NCI-H2107 (cell line): ENCODE measurements around the gene FAM120B.

Experiments
- DNase-seq: peaks from one replicate; lab custom pipeline; 2025; lab: John Stamatoyannopoulos, UW

FAM120B gene

DNA sequence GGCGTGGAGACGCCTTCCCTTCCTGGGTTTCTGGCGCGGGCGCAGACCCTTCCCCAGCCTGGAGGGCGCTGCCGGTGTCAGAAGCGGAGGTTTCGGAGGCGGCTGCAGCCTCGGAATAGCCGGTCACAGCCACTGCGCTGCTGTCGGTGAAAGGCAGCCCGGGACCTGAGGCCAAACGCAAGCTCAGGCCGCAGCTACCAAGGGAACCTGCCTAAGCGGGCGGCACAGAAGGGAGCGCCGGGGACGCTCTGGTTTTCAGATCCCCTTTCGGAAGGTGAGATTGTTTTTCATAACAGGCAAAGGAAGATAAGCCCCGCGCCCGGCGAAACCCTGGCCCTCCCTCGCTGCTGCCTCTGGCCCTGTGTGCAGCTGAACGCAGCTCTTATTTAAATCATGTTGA is 116.5 kb downstream of the FAM120B start:
- no peak for DNase-seq

DNA sequence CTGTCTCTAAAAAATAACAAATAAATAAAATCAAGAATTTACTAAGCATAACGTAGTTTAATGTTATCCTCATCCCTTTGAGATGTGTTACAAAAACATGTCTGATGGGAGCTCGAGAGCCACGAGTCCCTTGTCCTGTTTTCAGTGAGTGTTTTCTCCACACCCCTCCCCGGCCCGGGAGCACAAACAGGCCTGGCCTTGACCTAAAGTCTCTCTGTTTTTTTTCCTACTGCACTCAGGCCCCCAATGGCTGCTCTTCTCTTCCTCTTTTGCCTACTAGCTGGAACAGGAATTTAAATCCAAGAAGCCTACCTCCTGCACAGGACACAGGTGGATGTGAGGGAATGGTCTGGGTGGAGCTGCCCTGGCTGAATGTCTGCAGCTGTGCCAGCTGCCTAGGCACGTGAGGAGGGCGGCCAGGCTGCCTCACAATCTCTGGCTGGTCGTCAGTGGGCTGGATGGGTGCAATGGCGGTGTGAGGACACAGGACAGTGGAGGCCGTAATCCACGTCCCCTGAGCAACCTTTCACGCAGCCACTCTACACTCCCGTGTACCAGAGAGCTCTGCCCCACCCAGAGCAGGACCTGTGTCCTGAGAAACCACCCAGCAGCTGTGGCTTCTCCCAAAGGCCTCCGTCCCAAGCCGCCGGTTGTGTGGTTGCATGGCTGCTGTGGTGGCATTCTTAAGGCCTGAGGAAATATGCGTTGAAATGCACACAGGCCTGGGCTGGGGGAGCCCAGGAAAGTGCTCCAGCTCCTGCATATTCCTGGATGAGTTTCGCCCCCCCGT is 117.5 kb downstream of the FAM120B start:
- DNase-seq, result no peak

DNA sequence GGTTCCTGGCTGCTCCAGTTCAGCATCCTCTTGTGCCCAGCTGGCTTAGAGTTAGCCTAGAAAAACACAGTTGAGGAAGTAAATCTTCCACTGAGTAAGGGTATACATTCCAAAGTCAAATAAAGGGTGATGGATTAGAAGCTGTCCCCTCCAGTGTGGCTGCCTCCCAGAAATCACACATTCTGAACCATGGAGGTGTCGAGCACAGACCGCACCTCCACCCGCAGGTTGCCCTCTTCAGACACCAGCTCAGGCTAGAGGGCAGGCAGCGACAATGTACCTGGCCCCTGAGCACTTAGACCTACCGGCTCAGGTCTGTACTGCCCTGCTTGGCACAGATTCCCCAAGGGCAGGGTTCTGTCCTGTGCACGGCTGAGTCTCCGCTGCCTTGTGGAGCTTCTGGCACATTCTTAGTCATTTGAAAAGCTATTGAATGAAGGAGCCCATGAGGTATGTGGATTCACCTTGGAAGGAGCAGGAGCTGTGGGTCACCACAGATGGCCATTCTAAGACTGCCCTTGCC is 118.1 kb downstream of the FAM120B start:
- no peak for DNase-seq

DNA sequence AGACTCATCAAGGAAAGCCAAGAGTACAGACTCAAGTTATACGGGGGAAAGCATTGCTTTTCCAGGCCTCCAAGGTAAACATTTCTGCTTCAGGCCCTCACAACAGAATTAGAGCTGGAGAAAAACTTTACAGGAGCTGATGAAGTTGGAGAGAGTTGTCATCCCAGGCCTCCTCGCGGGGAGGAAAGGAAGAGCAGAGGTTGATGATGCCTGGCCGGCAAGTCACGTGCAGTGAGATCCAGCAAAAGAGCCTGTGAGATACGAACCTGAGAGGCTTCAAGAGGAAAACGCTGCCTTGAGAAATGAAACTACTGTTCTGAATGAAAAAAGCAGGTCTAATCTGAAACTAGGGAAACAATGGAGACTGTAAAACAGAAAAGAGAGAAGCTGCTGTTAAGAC is 122.9 kb downstream of the FAM120B start:
- DNase-seq, result no peak

DNA sequence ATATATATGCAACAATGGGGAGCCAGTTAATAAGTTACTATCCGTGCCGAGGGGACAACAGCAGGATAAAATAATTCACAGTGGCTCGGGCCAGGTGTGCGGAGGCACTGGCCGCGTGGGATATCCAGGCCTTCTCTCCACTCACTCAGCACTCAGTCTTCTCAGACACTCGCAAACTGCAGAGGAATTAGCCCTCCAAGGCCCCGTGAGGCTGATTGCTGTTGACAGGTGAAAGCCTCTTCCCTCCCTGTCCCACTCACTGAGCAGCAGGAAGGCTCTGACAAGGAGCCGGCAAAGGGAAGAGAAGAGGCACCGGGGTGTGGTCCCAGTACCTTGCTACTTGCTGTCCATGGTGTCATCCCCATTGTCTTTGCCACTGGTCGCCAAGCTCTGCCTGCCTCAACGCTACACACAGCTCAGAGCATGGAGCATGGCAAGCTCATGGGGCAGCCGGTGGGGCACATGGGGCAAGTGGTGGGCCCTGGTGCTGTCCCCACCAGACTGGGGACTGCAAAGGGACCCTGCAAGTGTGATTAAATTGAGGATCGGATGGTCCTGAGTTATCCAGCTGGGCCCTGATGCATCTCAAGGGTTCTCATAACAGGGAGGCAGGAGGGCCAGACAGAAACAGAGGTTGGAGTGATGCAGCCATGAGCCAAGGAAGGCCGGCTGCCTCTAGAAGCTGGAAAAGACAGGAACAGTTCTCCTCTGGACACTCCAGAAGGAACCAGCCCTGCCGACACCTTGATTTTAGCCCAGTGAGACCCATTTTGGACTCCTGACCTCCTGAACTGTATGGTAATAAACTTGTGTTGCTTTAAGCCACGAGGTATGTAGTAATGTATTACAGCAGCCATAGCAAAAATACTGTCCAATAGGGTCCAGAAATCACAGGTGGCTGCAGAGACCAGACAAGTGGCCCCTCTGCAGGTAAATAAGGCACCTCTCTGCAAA is 126.9 kb downstream of the FAM120B start:
- no peak for DNase-seq

DNA sequence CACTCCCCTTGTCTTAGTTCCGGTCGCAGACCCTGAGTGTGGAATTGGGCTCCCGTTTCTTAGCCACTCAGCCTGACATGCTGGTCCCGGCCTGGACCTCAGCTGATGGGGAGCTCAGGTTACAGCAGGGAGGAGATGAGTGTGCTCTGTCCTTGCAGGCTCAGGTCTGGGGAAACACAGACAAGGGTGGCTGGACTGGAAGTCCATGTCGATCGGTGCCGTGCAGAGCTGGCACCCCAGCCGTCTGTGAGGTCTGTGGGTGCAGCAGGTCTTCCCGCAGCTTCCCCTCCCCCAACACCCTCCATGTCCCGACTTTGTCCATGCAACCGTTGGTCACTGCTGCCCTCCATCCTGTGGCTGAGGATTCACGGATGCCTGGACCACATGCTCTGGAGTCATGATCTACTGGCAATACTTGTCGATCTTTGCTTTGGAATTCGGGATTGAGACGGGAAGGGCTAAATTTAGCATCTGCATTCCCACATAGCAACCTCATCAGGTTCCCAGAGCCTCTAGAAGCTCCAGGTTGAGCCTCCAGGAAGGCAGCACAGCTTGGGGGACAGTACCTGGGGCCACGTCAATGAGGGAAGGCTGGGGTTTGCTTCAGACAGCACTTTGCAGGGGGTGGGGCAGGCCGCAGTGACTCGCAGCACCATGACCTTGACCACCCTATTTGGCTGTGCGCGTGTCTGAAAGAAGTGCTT is 127.7 kb downstream of the FAM120B start:
- DNase-seq, result no peak

DNA sequence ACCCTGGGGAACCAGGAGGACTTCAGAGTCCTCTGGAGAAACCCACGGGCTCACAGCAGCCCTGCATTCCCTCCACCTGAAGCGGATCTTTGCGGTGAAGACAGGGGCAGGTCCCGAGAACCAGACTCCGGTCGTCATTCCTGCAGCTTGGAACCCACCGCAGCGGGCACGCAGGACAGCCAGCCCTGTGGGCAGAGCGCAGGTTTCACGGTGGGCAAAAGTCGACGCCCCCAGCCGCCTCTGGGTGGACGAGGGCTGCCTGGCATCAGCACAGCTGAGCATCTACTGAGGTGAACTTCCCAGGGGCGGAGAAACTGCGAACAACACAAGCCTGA is 128.2 kb downstream of the FAM120B start:
- DNase-seq, result no peak

DNA sequence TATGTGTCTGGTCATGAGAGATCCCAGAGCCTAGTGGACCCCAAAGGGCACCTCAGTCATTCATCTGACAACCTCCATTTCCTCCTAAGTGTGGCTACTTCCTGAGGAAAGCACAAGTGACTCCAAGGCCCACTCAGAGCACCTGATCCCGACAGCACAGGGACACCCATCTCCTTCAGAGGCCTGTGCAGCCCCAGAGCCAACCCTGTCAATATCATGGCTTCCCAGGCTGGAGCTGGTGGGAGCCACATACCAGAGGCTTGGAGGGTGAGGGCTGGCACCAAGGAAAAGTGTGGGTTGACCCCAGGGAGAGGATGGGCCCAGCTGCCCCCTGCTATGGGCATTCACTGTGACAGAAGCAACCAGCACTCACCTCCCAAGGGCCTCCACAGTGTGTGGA is 129.2 kb downstream of the FAM120B start:
- no peak for DNase-seq

DNA sequence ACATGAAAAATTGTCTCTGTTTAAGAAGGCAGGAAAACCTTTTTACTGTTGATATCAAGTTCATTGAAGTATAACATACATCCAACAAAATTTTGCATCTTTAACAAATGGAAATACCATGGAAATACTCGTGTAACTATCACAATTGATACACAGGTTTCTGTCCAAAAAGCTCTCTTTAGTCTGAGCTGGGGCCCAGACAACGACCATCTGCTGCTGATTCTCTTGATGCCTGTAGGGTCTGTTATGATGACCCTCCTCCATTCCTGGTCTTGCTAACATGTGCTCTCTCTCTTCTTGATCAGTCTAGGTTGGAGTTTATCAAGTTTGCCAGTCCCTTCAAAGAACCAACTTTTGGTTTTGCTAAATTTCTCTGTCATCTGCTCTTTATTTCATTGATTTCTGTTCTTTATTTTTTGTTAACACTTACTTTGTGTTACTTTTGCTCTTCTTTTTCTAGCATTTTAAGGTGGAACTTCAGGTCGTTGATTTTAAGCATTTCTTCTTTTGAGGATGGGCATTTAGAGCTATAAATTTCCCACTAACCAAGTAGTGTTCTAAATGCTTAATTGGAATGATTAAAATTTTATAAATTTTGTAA is 129.8 kb downstream of the FAM120B start:
- DNase-seq, result no peak

DNA sequence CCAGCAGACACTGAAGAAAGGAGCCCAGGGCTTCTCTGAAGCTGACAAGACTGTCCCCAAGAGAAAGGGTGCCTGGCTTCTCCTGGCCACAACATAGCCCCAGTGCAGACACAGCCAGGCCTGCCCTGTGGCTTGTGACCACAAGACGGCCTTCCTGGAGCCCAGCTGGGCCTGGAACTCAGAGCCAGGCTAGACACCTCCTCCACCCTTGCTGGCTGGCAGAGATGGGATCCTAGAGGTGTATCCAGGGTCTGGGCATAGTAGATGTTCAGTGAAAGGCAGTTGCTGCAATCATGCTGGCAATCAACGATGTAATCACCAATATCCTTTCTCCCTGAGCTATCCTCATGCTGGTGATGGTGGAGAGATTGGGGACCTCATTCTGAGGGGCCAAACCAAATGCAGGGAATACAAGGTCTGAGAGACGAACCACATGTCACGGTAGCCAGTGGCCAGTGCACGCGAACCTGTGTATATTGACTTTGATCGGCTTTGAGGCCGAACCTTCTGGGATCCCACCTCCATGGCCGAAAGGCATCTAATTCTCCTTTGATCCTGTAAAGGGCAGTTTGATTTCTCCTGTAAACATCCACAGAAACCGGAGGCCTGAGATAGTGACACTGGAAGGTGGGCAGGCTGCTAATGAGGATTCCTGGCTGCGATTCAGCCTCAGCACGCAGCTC is 131.3 kb downstream of the FAM120B start:
- no peak for DNase-seq

DNA sequence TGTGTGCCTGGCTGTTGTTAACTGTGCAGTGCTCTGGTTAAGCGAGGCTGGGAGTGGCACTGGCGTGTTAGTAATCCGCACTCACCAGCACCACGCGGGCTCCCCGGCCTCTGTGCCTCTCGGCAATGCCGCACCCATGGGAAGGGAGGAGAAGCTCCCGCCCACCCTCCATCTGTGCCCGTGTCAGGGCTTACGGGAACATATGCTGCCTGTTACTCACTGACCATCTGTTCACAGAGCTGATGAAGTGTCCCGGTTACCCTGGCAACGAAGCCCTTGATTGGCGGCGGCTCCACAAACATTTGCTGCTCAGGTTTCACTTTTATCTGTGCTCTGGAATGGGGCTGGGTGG is 131.8 kb downstream of the FAM120B start:
- DNase-seq, result peak; percentile 86

DNA sequence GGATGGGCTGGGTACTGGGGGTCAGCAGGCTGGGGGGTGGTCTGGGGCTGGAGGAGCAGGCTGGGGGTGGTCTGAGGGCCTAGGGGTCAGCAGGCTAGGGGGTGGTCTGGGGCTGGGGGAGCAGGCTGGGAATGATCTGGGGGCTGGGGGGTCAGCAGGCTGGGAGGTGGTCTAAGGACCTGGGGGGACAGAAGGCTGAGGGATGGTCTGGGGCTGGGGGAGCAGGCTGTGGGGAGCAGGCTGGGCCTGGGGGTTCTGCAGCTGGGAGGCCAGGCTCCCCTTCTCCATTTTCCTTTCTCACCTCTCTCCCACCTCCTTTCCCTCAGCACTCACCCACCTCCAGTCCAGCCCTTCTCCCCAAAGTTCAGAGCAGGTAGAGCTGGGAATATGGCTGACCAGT is 132.3 kb downstream of the FAM120B start:
- no peak for DNase-seq

DNA sequence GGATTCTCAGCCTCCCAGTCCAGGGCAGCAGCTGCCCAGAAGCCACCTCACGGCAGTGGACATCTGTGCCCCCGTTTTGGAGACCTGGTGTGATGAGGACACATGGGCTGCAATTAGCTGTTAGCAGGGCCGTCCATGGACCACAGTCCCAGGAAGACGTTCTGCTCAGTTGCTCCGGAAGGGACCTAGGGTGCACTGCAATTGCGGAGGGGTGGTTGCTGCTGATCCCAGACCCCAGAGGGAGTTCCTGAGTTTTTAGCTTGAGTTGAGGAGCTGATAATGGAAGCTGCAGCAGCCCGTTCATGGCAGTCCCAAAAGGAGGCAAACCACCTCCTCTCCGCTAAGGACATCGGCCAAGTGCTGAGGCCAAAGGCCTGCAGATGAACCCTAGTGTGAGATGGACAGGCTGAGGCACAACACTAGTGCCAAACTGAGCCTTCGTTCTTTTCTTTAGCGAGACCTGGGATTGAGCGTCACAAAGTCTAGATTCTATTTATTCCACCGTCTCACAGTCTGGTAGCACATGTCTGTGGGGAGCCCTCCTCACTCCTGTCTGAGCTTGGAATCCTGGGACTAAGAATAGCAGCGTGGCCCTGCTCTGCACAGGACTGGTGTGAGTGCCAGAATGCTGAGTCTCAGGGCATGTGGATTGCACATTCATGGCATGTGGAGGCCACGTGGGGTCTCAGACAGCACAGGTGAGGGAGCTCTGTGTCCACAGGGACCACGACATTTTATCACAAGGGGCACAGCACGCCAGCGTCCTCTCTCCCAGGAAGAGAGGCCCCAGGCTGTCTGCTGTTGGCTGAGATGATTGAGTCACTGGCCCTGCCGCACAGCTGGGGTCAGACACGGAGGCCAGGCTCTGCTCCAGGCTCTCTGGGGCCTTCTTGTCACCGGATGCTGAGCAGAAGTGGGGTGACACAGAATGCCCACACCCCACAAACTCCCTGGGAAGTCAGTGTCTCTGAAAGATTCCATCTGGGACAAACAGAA is 133.1 kb downstream of the FAM120B start:
- no peak for DNase-seq

DNA sequence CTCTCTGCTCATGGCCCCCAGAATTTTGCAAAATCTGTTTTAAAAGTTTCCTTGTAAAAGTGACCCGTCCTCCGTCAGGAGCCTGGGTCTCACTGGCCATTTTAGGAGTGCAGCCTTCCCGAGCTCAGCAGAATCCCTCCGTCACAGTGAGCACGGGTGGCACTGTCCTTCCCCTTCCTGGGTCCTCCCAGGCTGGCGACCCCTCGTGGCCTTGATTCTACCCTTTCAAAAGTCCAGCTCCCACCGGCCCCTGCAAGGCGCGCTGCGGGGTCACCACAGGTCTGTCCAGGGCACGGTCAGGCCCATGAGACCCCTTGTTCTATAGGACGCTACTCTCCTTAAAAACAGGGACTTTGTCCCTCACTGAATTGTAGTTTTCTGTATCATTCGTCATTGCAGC is 133.9 kb downstream of the FAM120B start:
- DNase-seq, result no peak

DNA sequence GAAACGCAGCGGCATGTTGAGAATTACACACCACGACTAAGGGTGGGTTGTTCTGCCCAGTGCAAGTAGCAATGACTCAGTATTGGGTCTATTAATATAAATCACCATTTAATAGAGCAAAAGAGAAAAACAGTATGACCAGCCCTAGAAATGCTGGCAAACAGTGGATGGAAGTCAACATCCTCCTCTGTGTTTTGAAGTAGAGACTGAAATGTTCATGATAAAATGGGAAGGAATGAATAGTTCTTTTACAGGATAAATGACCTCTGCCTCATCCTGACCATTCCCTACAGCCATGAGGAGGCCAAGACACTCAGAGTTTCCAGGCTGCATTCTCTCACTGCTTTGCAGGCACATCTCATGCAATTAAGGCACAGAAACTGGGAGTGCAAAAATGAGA is 134.8 kb downstream of the FAM120B start:
- DNase-seq, result no peak

DNA sequence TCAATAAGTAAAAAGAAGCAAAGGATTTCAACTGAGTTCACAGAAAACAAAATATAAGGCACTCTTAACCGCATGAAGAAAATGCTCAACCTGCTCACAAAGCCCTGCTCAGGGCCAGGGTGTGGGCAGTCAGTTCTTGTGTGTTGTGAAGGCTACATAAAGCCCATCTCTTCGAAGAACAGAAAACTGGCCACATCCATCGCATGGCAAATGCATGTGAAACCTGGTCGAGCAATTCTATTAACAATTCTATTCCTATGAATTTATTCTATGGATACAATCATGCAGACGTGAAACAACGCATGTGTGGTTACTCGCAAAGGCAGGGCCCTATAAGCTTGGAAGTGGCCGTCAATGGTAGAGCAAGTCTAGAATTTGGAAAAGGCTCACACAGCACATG is 136.0 kb downstream of the FAM120B start:
- no peak for DNase-seq

DNA sequence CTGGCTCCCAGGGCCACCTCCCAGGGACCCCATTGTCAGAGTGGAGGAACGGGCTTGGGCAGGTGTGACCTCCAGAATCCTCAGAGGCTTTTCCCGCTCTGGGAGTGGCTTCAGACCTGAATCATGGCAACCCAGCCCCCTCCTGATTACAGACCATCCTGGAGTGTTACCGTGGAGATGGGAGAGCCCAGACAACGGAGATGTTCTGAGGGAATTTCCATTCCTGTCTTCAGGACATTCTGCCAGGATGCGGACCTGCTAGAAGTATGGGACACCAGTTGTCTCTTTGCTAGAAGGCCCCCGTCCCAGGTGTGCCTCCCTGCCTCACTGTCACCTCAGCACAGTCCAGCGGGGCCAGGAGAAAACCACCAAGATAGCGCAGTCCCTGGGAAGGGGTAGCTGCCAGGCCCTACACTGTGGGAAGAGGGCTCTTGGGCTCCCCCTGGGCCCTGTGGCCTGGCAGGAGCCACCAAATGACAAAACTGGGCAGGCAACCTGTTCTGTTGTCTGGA is 136.6 kb downstream of the FAM120B start:
- no peak for DNase-seq

DNA sequence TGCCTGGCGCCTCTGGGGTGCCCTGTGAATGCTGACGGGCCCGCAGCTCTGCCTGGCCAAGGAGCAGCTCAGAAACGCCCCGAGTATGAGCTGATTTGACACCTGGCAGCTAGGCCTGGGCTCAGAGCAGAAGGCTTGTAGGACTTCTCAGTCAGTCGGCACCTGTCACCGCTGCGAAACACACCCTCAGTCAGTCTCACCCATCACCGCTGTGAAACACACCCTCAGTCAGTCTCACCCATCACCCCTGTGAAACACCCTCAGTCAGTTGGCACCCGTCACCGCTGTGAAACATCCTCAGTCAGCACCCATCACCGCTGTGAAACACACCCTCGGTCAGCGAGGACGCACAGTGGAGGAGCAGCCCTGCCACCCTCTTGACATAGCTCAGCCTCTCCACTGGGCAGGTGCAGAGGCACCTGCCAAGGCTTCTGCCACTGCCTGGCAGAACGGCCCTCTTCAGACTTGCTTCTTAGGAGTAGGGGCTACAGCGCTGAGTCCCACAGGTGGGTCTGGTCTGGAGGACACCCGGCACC is 137.6 kb downstream of the FAM120B start:
- DNase-seq, result no peak

DNA sequence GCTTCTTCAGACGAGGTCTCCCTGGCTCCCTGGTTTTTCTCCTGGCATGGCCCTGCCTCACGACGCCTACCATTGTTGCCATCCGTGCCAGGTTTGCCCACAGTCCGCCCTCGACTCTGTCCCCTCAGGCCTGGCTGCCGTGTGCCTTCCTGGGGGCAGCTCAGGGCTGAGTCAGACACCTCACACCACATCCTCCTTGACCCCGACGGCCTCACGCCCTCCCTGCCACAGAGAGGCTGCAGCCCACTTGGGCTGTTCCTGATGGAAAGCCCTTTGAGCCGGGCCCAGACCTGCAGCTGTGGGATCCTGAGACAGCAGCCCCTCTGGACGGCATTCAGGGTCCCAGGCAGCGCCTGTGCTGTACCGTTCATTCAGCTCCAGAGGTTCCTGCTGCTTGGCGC is 138.3 kb downstream of the FAM120B start:
- DNase-seq, result no peak

DNA sequence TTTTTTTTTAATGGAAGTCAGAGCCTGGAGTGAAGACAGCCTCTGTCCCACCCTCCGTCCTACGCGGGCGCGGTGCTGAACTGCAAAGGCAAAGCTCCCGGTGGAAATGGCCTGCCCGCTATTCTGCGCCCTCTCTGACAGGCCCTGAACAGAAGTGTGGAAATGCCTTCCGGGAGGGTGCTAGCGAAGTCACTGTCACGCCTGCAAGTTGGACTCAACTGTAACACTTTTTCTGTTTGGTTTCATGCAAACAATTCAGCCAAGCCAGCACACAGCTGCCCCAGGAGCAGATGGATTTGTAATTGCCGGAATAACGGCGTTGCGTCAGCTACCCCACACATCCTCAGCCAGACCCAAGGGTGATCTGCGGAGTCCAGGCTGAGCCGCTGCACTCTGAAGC is 138.9 kb downstream of the FAM120B start:
- DNase-seq, result no peak
